HG02678 (cell line): ENCODE results near the gene ZNF609.

Experiments
- ATAC-seq: cut with Tn5 transposase; IDR thresholded peaks from one replicate; pipeline ENCODE4 v1.9.1; 2021; ENCODE audit warnings: mild to moderate bottlenecking, moderate library complexity; ENCODE audit not compliant: unreplicated experiment

ZNF609 gene

DNA sequence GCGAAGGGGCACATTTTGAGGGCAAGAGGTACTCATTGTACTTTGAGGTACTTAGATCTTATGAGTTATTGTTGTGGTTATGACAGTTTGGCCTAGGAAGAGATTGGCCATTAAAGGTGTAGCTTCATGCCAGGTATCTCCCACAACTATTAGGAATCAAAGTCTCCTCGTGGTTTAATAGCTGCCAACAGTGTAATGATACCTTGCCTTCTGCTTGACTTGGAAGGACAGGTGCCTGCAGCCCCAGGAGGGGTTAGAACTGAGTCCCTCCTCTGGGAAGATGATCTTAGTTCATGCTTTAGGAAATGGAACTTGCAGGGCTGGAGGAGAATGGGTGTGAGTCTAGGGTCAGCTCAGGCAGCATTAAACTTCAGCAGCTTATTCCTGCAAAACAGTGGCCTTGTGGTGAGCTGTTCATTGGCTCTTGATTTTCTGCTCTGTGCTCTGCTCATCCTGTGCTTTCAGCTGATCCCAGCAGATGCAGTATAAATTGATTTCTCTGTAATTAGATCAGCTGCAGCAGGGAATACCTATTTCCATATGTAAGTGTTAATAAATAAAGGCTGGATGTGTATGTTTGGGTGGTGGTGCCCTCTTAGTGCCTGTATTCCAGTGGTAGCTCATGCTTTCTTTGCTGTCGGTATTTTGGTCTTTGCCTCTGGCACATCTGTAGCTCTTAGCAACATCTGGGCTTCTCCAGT, 40.5 kb downstream of the ZNF609 start:
- no peak for ATAC-seq

DNA sequence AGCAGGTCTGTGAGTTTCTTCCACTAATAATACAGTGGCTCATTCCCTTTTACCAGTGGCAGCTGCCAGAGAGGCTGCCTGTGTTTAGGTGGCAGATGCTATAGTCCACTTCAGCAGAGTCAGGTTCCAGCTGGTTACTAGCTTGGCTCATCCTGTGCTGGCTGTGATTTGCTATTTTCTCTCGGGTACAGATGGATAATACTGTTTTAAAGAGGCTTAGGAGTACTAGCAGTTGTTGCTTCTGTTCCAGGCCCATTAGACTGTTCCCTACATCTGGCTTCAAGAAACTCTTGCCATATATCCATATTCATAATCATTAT, 41.0 kb downstream of the ZNF609 start:
- no peak for ATAC-seq

DNA sequence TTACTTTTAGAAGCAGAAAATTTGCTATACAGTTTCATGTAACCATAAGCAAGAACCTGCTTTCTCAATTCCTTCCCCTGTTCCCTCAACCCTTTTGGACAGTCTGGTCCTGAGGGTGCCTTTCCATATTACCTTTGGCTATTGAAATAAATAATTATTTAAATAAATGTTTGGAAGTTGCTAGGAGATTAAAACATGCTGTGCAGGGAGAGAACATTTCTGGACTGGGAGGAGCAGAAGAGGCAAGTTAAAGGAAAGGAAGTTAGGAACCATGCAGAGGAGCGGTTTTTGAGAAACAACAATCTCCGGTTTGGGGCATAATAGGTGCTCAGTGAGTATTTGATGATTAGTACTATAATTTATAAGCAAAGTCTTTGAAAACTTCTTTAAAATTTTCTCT, 41.8 kb downstream of the ZNF609 start:
- no peak for ATAC-seq

DNA sequence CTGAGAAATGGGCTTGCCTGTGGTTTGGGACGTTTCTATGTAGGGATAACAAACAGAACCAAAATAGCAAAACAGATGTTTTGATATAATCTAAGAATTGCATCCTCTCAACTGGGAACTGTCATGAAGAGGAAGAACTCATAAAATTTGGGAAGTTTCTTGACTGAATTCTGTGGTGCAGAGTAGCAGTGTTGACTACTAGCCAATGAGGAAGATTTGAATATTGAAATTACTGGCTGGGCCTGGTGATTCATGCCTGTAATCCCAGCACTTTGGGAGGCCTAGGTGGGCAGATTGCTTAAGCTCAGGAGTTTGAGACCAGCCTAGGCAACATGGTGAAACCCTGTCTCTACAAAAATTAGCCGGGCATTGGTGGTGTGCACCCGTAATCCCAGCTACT, 42.2 kb downstream of the ZNF609 start:
- no peak for ATAC-seq

DNA sequence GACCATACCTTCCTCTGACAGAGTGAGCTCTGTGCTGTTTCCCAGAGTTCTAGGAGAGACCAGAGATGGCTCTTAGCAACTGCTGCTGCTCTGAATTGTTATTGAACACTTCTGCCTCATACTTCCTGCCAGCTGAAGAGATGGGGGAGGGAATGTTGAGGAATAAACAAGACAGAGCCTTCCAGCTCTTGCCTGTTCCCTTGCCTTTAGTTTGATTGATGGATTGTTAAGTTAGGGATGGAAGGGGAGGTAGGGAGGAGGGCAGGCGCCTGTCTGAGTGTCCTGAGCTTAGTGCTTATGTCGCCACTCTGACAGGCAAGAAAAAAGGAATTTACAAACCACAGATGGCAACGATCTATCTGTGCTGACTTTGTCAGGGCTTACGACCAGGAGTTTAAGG, 42.8 kb downstream of the ZNF609 start:
- ATAC-seq, result no peak

DNA sequence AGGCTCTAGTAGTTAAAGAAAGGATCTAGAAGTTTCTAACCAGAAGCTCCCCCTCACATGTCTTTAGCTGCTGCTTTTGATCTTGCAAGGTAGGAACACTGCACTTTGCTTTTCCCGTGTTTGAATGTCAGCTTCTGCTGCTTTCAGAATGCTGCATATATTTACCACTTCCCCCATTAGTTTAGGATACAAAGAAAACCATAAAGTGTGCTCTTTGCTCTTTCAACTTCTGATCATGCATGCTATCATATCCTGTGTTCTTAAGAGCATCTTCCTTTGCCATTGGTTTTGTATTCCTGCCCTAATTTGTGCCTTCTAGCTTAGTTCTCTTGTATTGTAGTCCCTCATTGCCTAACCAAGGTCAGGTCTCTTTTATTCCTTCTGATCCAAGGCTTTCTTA, 43.3 kb downstream of the ZNF609 start:
- no peak for ATAC-seq

DNA sequence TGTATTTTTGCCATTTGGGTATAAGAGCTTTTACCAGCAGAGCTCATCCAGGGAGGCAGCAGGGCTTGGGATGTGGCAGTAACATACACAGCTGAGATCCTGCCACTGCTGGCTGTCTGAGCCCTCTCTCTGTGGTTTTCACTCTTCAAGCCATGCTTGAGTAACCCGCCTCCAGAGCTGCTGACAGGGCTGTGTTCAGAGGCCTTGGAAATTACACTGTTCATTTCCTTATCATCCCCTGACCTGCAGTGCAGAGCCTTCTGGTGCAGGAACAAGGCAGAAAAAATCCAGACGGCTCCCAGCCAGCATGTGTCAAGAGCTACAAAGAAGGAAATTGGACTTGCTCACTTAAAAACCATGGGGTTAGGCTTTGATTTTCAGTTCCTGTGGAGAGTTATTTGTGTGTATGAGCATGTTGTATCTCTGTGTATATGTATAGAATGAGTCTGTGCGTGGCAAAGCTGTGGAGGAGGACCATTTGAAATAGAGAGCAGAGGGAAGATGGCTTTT, 47.0 kb downstream of the ZNF609 start:
- ATAC-seq, result peak; percentile 73

DNA sequence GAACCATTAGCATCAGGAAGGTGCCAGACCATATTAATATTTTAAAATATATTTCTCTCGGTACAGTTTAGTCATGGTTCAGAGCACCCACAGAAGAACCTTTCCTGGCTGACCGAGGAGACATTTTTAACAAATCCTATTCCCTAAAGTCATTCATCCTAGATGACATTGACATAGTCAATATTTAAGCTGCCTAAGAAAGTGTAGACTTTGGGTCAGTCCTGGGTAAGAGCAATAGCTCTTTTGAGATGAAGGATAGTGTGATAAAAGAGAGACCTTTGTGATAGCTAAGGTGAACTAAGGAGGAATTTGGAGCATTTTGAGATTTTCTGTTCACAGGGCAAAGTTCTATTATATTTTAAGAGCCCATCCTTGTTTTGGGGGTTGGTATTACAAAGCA, 47.5 kb downstream of the ZNF609 start:
- ATAC-seq, result peak; percentile 12

DNA sequence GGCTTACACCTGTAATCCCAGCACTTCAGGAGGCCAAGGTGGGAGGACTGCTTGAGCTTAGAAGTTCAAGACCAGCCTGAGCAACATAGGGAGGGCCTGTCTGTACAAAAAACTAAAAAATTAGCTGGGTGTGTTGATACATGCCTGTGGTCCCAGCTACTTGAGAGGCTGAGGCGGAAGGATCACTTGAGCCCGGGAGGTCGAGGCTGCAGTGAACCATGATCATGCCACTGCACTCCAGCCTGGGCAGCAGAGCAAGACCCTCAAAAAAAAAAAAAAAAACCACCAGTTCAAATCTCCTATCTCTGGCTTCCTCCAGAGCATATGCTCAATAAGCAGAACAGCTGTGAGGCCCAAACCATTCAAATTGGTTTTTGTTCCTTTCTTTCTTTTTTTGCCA, 53.4 kb downstream of the ZNF609 start:
- no peak for ATAC-seq

DNA sequence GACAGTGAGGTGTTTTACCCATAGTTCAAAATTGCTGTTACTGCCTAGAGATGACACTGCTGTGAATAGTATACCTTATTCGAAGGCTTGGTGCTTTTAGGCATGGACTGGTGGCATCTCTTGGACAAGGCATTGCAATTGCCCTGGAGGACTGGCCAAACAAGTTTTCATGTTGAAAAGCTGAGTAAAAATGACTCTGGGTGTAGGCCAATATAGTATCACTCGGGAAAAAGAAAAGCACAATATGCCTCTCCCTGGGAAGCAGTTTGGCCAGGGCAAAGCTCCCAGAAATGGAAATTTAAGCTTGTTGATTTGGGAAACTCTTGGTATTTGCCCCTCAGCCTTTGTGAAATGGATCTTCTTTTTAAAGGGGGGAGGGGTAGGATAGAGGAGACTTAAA, 54.8 kb downstream of the ZNF609 start:
- ATAC-seq, result no peak

DNA sequence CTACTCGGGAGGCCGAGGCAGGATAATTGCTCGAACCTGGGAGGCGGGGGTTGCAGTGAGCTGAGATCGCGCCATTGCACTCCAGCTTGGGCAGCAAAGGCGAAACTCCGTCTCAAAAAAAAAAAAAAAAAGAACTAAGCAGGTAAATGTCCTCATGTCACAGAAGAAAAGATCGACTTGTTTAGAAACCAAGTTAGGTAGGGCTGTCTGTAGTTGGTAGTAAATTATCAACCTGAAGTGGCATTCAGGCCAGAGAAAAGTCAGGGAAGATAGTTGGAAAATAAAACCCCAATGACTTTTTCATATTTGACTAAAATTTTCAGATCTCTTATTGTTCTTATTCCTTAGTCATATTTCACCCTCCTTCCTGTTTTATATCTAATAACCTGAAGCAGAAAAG, 55.4 kb downstream of the ZNF609 start:
- ATAC-seq, result no peak

DNA sequence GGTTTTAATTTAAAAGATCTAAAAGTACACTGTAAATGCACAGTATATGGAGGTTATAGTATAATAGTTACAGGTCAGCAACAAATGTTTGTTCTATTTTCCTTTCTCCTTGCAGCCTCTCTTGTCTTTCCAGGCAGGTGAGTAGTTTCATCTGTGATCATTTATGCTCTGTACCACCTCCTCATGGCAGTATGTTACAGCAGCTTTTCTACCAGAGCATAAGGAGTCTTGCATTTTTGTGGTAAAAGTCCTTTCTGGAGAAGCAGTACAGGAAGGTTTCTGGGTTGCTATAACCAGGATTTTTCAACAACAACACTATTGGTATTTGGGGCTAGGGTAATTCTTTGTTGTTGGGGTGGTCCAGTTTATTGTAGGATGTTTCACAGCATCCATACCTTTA, 59.5 kb downstream of the ZNF609 start:
- ATAC-seq, result no peak

DNA sequence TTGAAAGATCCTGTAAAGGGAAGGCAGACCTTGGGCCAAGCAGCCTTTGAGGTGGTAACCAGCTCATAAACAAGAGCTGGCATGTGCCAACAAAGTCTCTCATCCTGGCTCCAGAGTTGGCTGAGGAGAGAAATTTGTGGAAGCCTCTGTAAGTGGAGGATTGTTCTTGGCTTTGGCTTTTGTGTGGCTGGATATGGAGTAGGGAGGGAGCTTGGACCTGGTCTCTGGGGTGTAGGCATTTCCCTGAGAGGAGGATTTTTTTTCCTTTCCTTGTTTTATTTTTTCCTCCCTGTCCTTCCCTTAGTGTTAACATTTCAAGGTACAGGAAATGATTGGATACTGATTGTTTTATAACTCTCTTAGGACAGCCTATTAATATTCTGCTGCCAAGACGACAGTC, 60.8 kb downstream of the ZNF609 start:
- no peak for ATAC-seq

DNA sequence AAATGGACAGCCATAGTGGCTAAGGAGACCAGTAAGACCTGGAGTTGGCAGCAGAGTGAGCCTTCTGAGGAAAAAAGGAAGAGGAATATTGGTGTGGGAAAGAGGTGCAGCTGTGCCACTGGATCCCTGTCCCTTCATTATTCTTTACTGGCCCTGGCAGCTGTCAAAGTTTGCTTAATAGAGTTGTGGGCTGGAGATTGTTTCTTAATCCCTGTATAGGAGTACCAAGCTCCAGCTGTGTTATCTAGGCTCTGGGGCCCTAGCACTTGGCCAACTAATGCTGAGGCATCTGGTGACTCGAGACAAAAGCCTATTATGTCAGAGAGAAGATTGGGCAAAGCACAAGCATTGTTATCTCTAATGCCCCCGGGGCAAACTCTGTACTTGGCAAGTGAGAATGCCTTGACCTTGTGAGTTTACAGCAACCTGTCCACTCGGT, 61.4 kb downstream of the ZNF609 start:
- ATAC-seq, result no peak

DNA sequence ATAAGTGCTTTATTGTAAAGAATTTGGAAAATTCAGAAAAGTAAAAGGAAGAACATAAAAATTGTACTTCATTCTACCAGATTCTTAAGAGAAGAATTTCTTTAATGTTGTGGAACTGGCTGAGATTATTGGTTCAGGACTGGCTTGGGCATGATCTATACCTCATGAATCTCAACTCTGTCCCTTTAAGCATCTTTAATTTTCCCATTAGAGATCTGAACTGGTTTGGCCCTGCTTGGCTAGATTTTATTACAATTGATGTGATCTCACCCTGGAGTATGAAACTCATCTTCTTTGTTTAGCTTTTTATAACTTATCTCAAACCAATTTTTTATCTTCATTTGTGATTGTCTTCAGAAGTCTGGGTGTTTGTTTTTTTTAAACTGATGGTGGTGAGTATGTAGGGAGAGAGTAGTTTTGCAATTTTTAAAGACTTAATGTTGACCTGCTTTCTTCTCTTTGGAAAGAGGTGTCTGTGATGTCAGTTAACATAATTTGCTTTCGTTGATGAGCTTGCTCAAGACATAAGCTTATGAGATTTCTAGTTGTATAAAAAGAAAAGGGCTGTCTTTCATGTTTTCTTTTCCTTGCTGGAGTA, 61.9 kb downstream of the ZNF609 start:
- ATAC-seq, result no peak

DNA sequence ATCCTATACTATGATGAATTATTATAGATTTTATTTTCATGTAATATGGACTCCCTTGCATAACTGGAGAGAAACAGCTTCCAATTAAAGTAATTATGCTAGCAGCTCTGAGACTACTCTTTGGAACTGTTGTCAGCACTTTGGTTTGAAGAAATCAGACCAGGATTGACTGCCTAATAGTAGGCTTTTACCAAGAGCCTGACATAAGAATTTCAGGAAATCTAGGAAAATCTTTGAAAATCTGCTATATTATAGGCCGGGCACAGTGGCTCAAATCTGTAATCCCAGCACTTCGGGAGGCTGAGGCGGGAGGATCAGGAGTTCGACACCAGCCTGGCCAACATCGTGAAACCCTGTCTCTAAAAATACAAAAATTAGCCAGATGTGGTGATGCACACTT, 62.9 kb downstream of the ZNF609 start:
- ATAC-seq, result no peak

DNA sequence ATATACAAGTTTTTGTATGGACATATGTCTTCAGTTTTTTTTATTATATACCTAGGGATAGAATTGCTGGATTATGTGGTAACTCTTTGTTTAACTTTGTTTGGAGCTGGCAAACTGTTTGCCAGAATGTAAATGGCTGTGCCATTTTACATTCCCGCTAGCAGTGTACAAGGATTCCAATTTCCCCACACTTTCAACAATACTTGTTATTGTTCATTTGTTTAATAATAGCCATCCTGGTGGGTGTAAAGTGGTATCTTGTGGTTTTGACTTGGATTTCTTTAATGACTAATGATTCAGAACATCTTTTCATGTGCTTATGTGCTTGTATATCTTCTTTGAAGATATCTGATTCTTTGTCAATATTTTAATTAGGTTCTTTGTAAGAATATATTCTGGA, 64.4 kb downstream of the ZNF609 start:
- no peak for ATAC-seq

DNA sequence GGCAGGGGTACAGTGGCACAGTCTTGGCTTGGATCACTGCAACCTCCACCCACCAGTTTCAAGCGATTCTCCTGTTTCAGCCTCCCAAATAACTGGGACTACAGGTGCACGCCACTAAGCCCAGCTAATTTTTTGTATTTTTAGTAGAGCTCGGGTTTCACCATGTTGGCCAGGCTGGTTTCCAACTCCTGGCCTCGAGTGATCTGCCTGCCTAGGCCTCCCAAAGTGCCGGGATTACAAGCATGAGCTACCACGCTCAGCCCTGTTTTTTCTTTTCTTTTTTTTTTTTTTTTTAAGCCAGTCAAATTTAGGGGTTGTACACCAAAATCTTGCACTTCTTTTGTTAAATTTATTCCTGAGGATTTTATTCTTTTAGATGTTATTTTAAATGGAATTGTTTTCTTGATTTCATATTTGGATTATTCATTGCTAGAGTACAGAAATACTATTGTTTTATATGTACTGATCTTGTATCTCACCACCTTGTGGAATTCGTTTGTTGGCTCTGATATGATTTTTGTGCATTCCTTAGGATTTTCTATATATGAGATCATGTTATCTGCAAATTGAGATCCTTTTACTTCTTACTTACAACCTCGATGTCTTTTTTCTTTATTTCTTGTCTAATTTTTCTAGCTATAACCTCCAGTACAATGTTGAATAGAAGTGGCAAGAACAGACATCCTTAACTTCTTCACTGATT, 65.6 kb downstream of the ZNF609 start:
- ATAC-seq, result no peak

DNA sequence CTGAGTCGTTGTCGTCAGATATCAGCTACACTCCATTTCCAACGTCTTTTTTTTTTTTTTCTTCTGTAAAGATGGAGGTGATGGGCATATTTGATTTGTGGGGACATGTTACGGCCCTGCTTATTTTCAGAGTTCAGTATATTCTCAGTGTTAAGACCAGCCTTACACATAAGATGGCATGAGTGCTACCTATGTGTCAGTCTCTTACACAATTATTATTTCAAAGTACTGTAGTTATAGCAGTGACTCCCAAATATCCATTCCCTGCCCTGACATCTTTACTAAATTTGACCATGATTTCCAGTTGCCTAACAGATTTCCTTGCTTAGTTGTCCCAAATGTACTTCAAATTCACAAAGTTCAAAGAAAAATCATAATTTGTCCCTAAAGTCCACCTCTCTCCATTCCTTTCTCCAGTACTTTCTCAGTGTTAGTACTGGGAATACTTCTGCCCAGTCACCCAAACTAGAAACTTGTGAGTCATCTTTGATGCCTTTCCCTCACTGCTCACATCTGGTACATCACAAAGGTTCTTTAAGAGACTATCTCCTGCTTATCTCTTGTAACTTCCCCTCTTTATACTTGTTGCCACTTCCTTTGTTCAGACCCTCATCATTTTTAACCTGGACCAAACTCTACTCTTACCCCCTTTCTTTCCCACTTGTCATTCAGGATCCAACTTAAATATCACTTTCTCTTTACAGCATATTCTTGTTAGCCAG, 67.0 kb downstream of the ZNF609 start:
- ATAC-seq, result no peak

DNA sequence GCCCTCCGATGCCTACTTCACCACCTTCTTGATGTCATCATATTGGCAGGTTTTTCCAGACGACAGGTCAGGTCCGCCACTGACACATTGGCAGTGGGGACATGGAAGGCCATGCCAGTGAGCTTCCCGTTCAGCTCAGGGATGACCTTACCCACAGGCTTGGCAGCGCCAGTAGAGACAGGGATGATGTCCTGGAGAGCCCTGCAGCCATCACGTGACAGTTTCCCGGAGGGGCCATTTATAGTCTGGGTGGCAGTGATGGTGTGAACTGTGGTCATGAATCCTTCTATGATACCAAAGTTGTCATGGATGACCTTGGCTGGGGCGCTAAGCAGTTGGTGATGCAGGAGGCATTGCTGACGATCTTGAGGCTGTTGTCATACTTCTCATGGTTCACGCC, 68.5 kb downstream of the ZNF609 start:
- ATAC-seq, result no peak

DNA sequence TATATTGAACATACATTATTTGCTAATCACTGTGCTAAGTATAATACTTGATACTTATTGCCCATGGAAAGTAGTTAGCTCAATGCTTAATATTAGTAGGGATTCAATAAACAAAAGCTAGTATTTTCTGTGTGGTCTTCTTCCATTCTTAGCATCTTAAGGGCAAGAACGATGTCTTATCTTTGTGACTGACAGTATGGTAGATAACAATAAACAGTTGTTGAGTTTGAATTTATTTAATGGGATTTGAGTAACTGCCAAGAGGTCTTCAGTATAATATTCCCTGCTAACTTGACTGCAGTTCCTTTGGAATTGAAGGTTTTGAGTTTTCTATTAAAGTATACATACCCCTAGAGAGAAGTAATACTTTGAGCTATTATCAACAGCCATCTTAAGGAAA, 70.1 kb downstream of the ZNF609 start:
- ATAC-seq, result no peak

DNA sequence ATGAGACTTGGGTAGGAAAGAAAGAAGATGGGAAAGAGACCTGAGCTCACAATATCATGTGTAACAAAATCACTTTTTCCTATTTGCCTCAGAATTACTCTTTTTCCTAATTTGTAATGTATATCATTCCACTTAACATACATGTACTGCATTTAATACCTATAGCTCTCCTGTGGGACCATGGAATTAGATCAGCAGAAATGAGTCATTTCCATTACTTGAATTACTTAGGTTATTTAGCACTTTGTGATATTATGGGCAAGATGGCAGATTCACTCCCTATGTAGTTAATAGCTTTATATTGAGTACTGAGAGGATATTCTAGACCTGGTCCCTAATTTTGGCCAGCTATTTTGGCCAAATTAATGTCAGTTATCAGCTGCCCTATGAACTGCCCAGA, 70.5 kb downstream of the ZNF609 start:
- no peak for ATAC-seq
